Dedifferentiated amniotic fluid mesenchymal stem cell (primary cell): ENCODE measurements around the gene ZNF653.

Source experiments
- DNase-seq: peaks from one replicate; pipeline ENCODE4 v3.0.0-alpha.2; 2016; ENCODE audit errors: extremely low spot score

The ZNF653 gene

GRCh38 chr19:11513946-11514345 lies 8.3 kb upstream of the ZNF653 start:
- DNase-seq = no peak

- no peak for DNase-seq
Measured at GRCh38 chr19:11510444-11510843, 4.8 kb upstream of the ZNF653 start.

GRCh38 chr19:11507370-11508078 lies 1.9 kb upstream of the ZNF653 start:
- DNase-seq = no peak

- DNase-seq = no peak
Measured at GRCh38 chr19:11506967-11507366, 1.3 kb upstream of the ZNF653 start.

GRCh38 chr19:11506101-11506555 lies 489 bp upstream of the ZNF653 start:
- no peak for DNase-seq

GRCh38 chr19:11505032-11505503 lies 571 bp downstream of the ZNF653 start:
- peak; percentile 90 for DNase-seq

GRCh38 chr19:11504502-11505031 lies 1.1 kb downstream of the ZNF653 start:
- DNase-seq = no peak

GRCh38 chr19:11499890-11500420 lies 5.7 kb downstream of the ZNF653 start:
- DNase-seq = no peak

- DNase-seq = no peak
Measured at GRCh38 chr19:11499220-11499726, 6.4 kb downstream of the ZNF653 start.

GRCh38 chr19:11496391-11497163 lies 9.1 kb downstream of the ZNF653 start:
- peak; percentile 32 for DNase-seq

- DNase-seq = no peak
Measured at GRCh38 chr19:11495885-11496284, 9.8 kb downstream of the ZNF653 start.

GRCh38 chr19:11495481-11495880 lies 10.2 kb downstream of the ZNF653 start:
- no peak for DNase-seq

- no peak for DNase-seq
Measured at GRCh38 chr19:11494634-11495285, 10.9 kb downstream of the ZNF653 start.

GRCh38 chr19:11489378-11489777 lies 16.3 kb downstream of the ZNF653 start:
- DNase-seq = no peak

- no peak for DNase-seq
Measured at GRCh38 chr19:11486661-11487503, 18.8 kb downstream of the ZNF653 start.

GRCh38 chr19:11485245-11485837 lies 20.3 kb downstream of the ZNF653 start:
- DNase-seq = no peak

GRCh38 chr19:11483366-11484111 lies 22.1 kb downstream of the ZNF653 start:
- DNase-seq = no peak

- peak; percentile 29 for DNase-seq
Measured at GRCh38 chr19:11482384-11483050, 23.1 kb downstream of the ZNF653 start.
